B cell (primary cell): Measurements from ENCODE around the gene WDFY2.
"Not testable (repeated sequence)": the region's sequence is repeated elsewhere in the genome, so short reads cannot be mapped to it uniquely, and the experiment has no call there.

Experiments
- EZH2 ChIP-seq: IDR thresholded peaks from 2 replicates; pipeline ENCODE4 v1.6.1; 2012; ENCODE audit warnings: borderline replicate concordance, low read depth, mild to moderate bottlenecking, moderate library complexity, low read length; ENCODE audit not compliant: insufficient read depth, poor library complexity, severe bottlenecking
- TF ChIP-seq, protein P1 (sequence below): fragments of 200-600 bp; IDR thresholded peaks from one replicate; pipeline ENCODE4 v1.8.0; 2022; ENCODE audit warnings: antibody characterized with exemption, mild to moderate bottlenecking

DNA sequence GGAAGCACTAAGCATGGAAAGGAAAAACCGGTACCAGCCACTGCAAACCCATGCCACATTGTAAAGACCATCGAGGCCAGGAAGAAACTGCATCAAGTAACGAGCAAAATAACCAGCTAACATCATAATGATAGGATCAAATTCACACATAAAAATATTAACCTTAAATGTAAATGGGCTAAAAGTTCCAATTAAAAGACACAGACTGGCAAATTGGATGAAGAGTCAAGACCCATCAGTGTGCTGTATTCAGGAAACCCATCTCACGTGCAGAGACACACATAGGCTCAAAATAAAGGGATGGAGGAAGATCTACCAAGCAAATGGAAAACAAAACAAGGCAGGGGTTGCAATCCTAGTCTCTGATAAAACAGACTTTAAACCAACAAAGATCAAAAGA, 15.3 kb upstream of the WDFY2 start:
- TF ChIP-seq, protein P1, sequence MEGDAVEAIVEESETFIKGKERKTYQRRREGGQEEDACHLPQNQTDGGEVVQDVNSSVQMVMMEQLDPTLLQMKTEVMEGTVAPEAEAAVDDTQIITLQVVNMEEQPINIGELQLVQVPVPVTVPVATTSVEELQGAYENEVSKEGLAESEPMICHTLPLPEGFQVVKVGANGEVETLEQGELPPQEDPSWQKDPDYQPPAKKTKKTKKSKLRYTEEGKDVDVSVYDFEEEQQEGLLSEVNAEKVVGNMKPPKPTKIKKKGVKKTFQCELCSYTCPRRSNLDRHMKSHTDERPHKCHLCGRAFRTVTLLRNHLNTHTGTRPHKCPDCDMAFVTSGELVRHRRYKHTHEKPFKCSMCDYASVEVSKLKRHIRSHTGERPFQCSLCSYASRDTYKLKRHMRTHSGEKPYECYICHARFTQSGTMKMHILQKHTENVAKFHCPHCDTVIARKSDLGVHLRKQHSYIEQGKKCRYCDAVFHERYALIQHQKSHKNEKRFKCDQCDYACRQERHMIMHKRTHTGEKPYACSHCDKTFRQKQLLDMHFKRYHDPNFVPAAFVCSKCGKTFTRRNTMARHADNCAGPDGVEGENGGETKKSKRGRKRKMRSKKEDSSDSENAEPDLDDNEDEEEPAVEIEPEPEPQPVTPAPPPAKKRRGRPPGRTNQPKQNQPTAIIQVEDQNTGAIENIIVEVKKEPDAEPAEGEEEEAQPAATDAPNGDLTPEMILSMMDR = not testable (repeated sequence)
- TF ChIP-seq EZH2 = not testable (repeated sequence)
